Glutamatergic neuron (in vitro differentiated cells): ENCODE data around the gene PERCC1. TPM values are rescaled to one million over a fixed set of nuclear protein-coding genes. Genes with fewer than 3 reads are reported as not detected.

Experiments used
- DNase-seq: peaks from one replicate; pipeline ENCODE4 v3.0.0; 2022
- H3K27ac Mint-ChIP-seq: one replicate; pipeline ENCODE4 v1.8.0; 2020; ENCODE audit warnings: mild to moderate bottlenecking, mixed read lengths, inconsistent platforms; ENCODE audit not compliant: unreplicated experiment
- H3K27me3 Mint-ChIP-seq: one replicate; pipeline ENCODE4 v1.8.0; 2020; ENCODE audit warnings: mild to moderate bottlenecking, moderate library complexity, mixed read lengths, inconsistent platforms; ENCODE audit not compliant: unreplicated experiment
- H3K36me3 Mint-ChIP-seq: one replicate; pipeline ENCODE4 v1.8.0; 2020; ENCODE audit warnings: mild to moderate bottlenecking, mixed read lengths, inconsistent platforms; ENCODE audit not compliant: unreplicated experiment
- H3K4me1 Mint-ChIP-seq: one replicate; pipeline ENCODE4 v1.8.0; 2020; ENCODE audit warnings: mild to moderate bottlenecking, low read depth, mixed read lengths, inconsistent platforms; ENCODE audit not compliant: unreplicated experiment
- H3K4me3 Mint-ChIP-seq: one replicate; pipeline ENCODE4 v1.8.0; 2020; ENCODE audit warnings: mild to moderate bottlenecking, mixed read lengths, inconsistent platforms; ENCODE audit not compliant: unreplicated experiment
- H3K9me3 Mint-ChIP-seq: one replicate; pipeline ENCODE4 v1.8.0; 2020; ENCODE audit warnings: mild to moderate bottlenecking, moderate library complexity, mixed read lengths, inconsistent platforms; ENCODE audit not compliant: unreplicated experiment
- long read RNA-seq: library from polyadenylated mRNA; unstranded; transcript quantifications from one replicate; pipeline ENCODE4 v2.0.0, GENCODE V29; 2020; ENCODE audit not compliant: unreplicated experiment
- total RNA-seq: library from RNA; stranded (reverse); fragmentation: NEBNext Ultra II Directional; extraction: Animal tissue kit (Norgen Biotek cat#: 25700); gene quantifications from one replicate; pipeline ENCODE4 v1.2.1, GENCODE V29; 2021; ENCODE audit not compliant: unreplicated experiment
- TF ChIP-seq, protein P1 (sequence below): fragments of 200-600 bp; sonication (generic); IDR thresholded peaks from one replicate; pipeline ENCODE4 v1.5.0; 2021; ENCODE audit not compliant: partially characterized antibody, unreplicated experiment

Gene PERCC1
- total RNA-seq = not detected
- long read RNA-seq = 0 reads

DNA sequence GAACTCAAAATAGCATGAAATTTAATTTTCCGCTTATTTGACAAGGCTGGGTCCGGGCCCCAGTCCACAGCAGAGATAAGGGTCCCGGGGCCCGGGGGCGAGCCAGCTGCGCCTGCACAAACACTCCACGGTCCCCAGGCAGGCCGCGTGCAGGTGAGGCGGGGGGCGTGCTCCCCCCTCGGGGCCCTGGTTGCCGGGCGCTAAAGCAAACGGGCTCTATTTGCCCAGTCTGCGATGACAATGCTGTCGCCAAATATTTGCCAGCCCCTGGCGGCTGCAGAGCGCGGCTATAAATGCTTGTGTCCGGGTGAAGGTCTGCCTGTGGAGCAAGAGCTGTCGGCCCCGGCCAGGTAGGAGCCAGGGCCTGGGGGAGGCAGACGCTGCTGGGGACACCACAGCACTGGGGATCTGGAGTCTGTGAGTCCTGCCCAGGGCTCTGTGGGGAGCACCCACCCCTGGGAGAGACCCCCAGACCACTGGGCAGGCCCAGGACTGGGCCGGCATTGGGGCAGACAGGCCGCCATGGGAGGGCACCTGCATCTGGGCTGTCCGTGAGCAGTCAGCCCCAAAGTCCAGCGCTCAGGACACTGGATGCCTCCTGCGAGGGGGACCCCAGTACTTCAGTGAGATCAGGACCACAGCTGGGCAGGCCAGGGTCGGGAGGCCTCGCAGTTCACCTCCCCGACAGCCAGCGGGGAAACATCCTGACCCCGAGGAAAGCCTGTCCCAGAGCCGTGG is at the start of gene PERCC1:
TSS of gene PERCC1 (plus strand) at position 320 of the 738 bp plus-strand sequence. CDS start 1,516 bp downstream, outside the sequence.
- H3K9me3 Mint-ChIP-seq = no peaks in the 10 kb centered on the region
- TF ChIP-seq, protein P1, sequence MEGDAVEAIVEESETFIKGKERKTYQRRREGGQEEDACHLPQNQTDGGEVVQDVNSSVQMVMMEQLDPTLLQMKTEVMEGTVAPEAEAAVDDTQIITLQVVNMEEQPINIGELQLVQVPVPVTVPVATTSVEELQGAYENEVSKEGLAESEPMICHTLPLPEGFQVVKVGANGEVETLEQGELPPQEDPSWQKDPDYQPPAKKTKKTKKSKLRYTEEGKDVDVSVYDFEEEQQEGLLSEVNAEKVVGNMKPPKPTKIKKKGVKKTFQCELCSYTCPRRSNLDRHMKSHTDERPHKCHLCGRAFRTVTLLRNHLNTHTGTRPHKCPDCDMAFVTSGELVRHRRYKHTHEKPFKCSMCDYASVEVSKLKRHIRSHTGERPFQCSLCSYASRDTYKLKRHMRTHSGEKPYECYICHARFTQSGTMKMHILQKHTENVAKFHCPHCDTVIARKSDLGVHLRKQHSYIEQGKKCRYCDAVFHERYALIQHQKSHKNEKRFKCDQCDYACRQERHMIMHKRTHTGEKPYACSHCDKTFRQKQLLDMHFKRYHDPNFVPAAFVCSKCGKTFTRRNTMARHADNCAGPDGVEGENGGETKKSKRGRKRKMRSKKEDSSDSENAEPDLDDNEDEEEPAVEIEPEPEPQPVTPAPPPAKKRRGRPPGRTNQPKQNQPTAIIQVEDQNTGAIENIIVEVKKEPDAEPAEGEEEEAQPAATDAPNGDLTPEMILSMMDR = no peak
- H3K4me1 Mint-ChIP-seq = peaks cover 6% of the 10 kb centered on the region
- peaks cover 5% of the 10 kb centered on the region for H3K27me3 Mint-ChIP-seq
- H3K36me3 Mint-ChIP-seq = no peaks in the 10 kb centered on the region
- peak; percentile 28 for DNase-seq
- no peak within 1 kb of the TSS for H3K4me3 Mint-ChIP-seq
- no peak within 1 kb of the TSS for H3K27ac Mint-ChIP-seq

DNA sequence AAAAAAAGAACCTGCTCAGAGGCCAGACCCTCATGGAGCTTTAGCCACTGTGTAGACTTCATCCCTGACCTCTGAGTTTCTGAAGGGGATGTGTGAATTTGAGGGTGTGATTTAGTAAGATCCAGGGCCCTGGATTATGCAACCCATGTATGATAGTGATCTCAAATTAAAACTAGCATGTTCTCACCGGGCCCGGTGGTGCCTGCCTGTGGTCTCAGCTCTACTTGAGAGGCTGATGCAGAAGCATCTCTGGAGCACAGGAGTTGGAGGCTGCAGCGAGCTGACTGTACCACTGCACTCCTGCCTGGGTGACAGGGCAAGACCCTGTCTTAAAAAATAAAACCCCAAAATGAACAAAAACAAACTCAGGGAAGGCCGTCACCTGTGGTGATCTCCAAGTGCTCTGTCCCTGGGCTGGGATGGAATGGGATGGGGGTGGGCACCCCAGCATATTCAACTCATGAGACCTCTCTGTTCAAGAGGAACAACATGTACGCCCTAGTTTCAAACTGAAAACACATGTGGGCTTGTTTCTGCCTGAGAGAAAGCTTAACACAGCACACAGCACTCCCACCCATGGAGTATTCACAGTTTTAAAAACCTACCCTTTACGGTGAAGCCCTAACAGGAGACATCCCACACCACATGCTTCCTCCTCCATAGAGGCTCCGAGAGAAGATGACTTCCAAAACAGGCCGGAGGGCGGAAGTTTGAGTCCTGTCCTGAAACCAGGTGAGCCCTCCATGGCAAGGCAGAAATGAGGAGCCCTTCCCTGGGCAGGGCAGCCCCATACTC is 49.1 kb upstream of the PERCC1 start:
- DNase-seq = no peak
- Mint-ChIP-seq H3K4me3 (no peak overlapping the region), H3K36me3 (no peaks in the 10 kb centered on the region), H3K27me3 (peaks cover 9% of the 10 kb centered on the region), H3K4me1 (peaks cover 5% of the 10 kb centered on the region), H3K27ac (no peak overlapping the region), H3K9me3 (peaks cover 10% of the 10 kb centered on the region)
- TF ChIP-seq, protein P1 = no peak

DNA sequence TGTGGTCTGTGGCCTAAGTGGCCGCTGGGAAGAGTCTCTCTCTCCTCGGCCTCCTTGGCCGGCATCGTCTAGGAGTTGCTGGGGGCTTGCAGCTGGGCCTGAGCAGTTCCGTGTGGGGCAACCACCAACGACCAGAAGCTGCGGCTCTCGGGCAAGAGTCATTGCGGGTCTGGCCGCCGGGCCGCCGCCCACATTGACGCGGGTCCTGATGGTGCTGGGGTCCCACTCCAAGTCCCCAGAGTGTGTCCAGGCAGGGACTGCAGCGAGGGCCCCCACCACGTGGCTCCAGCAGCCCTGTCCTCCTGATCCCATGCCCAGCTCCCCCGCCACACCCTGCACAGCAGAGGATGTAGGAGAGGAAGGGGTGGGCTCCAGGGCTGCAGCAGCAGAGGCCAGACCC is 47.3 kb upstream of the PERCC1 start:
- Mint-ChIP-seq H3K27me3 (peaks cover 9% of the 10 kb centered on the region), H3K36me3 (no peaks in the 10 kb centered on the region), H3K4me1 (peaks cover 5% of the 10 kb centered on the region), H3K27ac (no peak overlapping the region), H3K9me3 (peaks cover 7% of the 10 kb centered on the region), H3K4me3 (no peak overlapping the region)
- TF ChIP-seq, protein P1 = no peak
- no peak for DNase-seq

DNA sequence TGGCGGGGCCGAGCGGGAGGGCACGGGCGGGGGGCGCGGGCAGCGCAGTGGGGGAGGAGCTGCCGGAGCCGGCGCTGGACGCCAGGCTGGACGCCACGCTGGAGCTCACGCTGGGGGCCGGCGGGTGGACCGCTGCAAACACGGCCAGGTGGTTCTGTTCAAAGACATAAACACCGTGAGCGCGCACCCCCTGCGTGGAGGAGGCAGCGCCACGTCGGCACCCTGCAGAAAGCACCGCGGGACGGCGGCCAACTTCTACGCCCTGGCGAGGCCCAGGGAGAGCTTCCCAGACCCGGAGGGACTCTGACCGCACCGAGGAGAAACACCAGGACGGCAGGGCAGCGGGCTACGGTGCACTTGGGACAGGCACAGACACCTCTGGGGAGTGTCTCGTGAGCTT is 45.6 kb upstream of the PERCC1 start:
- no peak for DNase-seq
- no peak overlapping the region for H3K4me3 Mint-ChIP-seq
- no peaks in the 10 kb centered on the region for H3K4me1 Mint-ChIP-seq
- TF ChIP-seq, protein P1 = no peak
- no peaks in the 10 kb centered on the region for H3K36me3 Mint-ChIP-seq
- no peak overlapping the region for H3K27ac Mint-ChIP-seq
- H3K9me3 Mint-ChIP-seq = peaks cover 3% of the 10 kb centered on the region
- peaks cover 2% of the 10 kb centered on the region for H3K27me3 Mint-ChIP-seq

DNA sequence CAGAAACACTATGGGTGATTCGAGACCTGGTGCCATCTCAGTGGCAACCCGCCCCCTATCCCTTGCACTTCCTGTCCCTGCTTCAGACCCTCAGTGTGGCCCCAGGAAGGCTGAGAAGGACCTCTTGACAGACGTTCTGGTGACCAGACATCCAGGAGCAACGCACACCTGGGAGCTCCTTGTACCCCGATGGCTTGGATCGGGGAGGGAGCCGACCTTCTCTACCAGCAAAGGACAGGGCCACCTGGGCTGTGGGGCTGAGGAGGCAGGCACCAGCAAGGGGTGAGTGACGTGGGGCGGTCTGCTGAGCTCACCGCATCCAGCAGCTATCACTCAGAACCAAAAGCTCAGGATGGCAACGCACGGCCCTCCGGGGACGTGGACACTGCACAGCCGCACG is 43.5 kb upstream of the PERCC1 start:
- Mint-ChIP-seq H3K4me3 (no peak overlapping the region), H3K36me3 (no peaks in the 10 kb centered on the region), H3K4me1 (no peaks in the 10 kb centered on the region), H3K27ac (no peak overlapping the region), H3K9me3 (peaks cover 3% of the 10 kb centered on the region), H3K27me3 (peaks cover 2% of the 10 kb centered on the region)
- TF ChIP-seq, protein P1 = no peak
- no peak for DNase-seq
